Measurements from ENCODE around the gene NEK7. TPM values are rescaled to one million over a fixed set of nuclear protein-coding genes. Genes with fewer than 3 reads are reported as not detected.

Gene NEK7
- total RNA-seq, 1 donor, result 376 TPM

DNA sequence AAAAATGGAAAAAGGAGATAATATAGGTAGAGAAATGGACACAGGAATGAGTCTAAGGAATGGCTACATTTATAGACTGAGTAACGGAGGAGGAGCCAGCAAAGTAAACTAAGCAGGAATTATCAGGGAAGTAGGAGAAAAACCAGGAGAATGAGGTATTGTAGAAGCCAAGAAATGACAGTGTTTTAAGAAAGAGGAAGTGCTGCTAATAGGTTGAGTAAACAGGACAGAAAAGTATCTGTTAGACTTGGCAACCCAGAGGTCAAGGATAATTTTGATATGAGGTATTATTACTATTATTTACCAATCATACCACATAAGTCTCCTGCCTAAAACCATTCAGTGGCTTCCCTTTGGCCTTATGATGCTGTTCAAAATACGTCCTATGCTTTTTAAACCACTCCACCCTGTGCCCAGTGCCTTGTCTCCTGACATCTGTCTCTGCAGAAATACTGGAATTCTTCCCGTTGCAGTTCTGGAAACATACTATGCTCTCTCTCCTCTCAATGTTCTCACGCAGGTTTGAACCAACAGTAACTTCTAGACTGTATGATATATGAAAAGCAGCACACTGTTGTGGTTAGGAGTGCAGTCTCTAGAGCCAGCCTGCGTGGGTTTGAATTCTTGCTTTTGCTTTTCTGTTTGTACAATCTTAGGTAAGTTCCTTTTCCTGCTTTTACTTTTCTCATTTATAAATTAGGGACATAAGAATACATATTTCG, 24.6 kb upstream of the NEK7 start:
- Histone ChIP-seq H3K27me3 (ENCODE audit: insufficient read depth, low read length) (no peaks in the 10 kb centered on the region), H3K4me3 (ENCODE audit: insufficient read depth, low read length) (no peak overlapping the region), H3K9me3 (ENCODE audit: low read depth, low read length) (no peaks in the 10 kb centered on the region), H2AFZ (ENCODE audit: low read length) (peak overlapping the region; percentile 73), H3K4me2 (ENCODE audit: insufficient read depth, low read length) (no peak overlapping the region), H3K36me3 (ENCODE audit: insufficient read depth, low read length) (no peaks in the 10 kb centered on the region), H3K27ac (ENCODE audit: low read depth, low read length) (no peak overlapping the region), H3K4me1 (ENCODE audit: insufficient read depth, low read length) (peaks cover 16% of the 10 kb centered on the region), H4K20me1 (ENCODE audit: insufficient read depth, low read length) (no peaks in the 10 kb centered on the region), H3K79me2 (ENCODE audit: insufficient read depth, low read length) (no peaks in the 10 kb centered on the region)
- DNase-seq (ENCODE audit: insufficient read length, low spot score, missing footprints), result no peak
- TF ChIP-seq, protein P1, sequence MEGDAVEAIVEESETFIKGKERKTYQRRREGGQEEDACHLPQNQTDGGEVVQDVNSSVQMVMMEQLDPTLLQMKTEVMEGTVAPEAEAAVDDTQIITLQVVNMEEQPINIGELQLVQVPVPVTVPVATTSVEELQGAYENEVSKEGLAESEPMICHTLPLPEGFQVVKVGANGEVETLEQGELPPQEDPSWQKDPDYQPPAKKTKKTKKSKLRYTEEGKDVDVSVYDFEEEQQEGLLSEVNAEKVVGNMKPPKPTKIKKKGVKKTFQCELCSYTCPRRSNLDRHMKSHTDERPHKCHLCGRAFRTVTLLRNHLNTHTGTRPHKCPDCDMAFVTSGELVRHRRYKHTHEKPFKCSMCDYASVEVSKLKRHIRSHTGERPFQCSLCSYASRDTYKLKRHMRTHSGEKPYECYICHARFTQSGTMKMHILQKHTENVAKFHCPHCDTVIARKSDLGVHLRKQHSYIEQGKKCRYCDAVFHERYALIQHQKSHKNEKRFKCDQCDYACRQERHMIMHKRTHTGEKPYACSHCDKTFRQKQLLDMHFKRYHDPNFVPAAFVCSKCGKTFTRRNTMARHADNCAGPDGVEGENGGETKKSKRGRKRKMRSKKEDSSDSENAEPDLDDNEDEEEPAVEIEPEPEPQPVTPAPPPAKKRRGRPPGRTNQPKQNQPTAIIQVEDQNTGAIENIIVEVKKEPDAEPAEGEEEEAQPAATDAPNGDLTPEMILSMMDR (IDR thresholded peaks at IDR 0.05; ENCODE audit: extremely low read depth, low read depth, low read length), result no peak

DNA sequence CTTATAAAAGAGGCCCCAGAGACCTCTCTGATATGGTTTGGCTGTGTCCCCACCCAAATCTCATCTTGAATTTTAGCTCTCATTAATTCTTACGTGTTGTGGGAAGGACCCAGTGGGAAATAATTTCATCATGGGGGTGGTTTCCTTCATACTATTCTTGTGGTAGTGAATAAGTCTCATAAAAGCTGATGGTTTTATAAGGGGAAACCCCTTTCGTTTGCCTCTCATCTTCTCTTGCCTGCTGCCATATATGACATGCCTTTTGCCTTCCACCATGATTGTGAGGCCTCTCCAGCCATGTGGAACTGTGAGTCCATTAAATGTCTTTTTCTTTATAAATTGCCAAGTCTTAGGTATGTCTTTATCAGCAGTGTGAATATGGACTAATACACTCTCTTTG, 22.5 kb upstream of the NEK7 start:
- no peaks in the 10 kb centered on the region for H3K4me1 ChIP-seq (ENCODE audit: insufficient read depth, low read length)
- H3K27ac ChIP-seq (ENCODE audit: low read depth, low read length), result no peak overlapping the region
- H3K36me3 ChIP-seq (ENCODE audit: insufficient read depth, low read length), result no peaks in the 10 kb centered on the region

DNA sequence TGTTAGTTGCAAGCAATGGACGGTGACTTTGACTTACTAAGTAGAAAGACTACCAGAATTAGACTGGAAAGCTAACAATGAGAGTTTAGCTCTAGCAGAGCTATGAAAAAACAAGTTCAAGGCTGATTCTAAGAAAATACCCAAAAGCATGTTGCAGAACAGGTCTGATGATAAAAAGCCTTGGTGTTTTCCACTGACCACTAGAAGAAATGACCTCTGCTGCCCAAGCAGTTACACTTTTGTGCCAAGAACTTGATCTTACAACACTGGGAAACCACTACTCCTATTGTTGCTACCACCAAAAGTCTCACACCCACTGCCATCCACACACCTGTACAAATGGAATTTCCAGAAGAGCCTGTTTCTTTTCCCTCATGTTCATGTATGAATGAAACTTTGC, 21.4 kb upstream of the NEK7 start:
- DNase-seq (ENCODE audit: insufficient read length, low spot score, missing footprints), result no peak
- Histone ChIP-seq H3K4me3 (ENCODE audit: insufficient read depth, low read length) (no peak overlapping the region), H3K27me3 (ENCODE audit: insufficient read depth, low read length) (no peaks in the 10 kb centered on the region)

More for the DNA sequence above, 22.5 kb upstream of the NEK7 start:
- no peaks in the 10 kb centered on the region for H3K9me3 ChIP-seq (ENCODE audit: low read depth, low read length)
- no peaks in the 10 kb centered on the region for H3K27me3 ChIP-seq (ENCODE audit: insufficient read depth, low read length)
- no peak for DNase-seq (ENCODE audit: insufficient read length, low spot score, missing footprints)
- no peak overlapping the region for H2AFZ ChIP-seq (ENCODE audit: low read length)
- no peak overlapping the region for H3K4me2 ChIP-seq (ENCODE audit: insufficient read depth, low read length)
- H3K4me3 ChIP-seq (ENCODE audit: insufficient read depth, low read length), result no peak overlapping the region
- H4K20me1 ChIP-seq (ENCODE audit: insufficient read depth, low read length), result no peaks in the 10 kb centered on the region
- TF ChIP-seq, protein P1 (IDR thresholded peaks at IDR 0.05; ENCODE audit: extremely low read depth, low read depth, low read length), result no peak
- H3K79me2 ChIP-seq (ENCODE audit: insufficient read depth, low read length), result no peaks in the 10 kb centered on the region

DNA sequence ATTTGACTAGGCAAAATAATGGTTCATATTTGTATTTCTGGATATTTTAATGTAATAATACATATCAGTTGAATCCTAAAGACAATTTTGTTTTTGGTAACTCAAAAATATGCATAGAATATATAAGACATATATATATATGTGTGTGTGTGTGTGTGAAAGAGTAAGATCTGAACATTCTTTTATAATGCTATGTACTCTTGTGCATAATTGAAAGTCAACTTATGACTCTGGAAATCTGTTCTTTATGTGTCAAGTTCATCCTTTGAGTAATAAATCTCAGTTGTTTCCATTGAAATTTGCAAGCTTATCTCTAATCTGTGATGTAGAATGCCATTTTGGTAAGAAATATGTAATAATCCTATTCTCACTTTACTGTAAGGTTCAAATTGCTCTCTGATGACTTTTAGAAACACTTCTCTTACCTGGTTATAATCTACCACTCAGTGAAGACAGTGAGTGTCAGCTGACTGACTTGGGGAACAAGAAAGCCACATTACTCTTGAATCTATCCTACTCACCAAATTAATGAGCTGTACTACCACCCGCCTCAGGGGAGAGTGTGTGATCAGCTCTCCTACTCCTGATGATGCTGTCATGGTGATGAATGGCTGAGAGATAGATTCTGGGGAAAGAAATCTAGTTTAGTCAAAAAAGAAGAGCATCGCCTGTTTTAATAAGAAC, 15.0 kb upstream of the NEK7 start:
- Histone ChIP-seq H3K36me3 (ENCODE audit: insufficient read depth, low read length) (no peaks in the 10 kb centered on the region), H3K27ac (ENCODE audit: low read depth, low read length) (no peak overlapping the region), H2AFZ (ENCODE audit: low read length) (no peak overlapping the region), H3K79me2 (ENCODE audit: insufficient read depth, low read length) (no peaks in the 10 kb centered on the region), H4K20me1 (ENCODE audit: insufficient read depth, low read length) (no peaks in the 10 kb centered on the region), H3K4me2 (ENCODE audit: insufficient read depth, low read length) (no peak overlapping the region), H3K4me1 (ENCODE audit: insufficient read depth, low read length) (no peaks in the 10 kb centered on the region), H3K9me3 (ENCODE audit: low read depth, low read length) (no peaks in the 10 kb centered on the region), H3K4me3 (ENCODE audit: insufficient read depth, low read length) (no peak overlapping the region), H3K27me3 (ENCODE audit: insufficient read depth, low read length) (no peaks in the 10 kb centered on the region)
- no peak for DNase-seq (ENCODE audit: insufficient read length, low spot score, missing footprints)
- TF ChIP-seq, protein P1 (IDR thresholded peaks at IDR 0.05; ENCODE audit: extremely low read depth, low read depth, low read length), result no peak

More for the DNA sequence above, 21.4 kb upstream of the NEK7 start:
- Histone ChIP-seq H2AFZ (ENCODE audit: low read length) (no peak overlapping the region), H3K4me1 (ENCODE audit: insufficient read depth, low read length) (no peaks in the 10 kb centered on the region), H3K79me2 (ENCODE audit: insufficient read depth, low read length) (no peaks in the 10 kb centered on the region), H3K36me3 (ENCODE audit: insufficient read depth, low read length) (no peaks in the 10 kb centered on the region), H3K27ac (ENCODE audit: low read depth, low read length) (no peak overlapping the region), H3K9me3 (ENCODE audit: low read depth, low read length) (no peaks in the 10 kb centered on the region), H4K20me1 (ENCODE audit: insufficient read depth, low read length) (no peaks in the 10 kb centered on the region), H3K4me2 (ENCODE audit: insufficient read depth, low read length) (no peak overlapping the region)
- TF ChIP-seq, protein P1 (IDR thresholded peaks at IDR 0.05; ENCODE audit: extremely low read depth, low read depth, low read length), result no peak
